Loucy (cell line): ENCODE measurements around the gene MAB21L3.

Source experiments
- CTCF ChIP-seq: fragments of 200-600 bp; sonication (generic); conservative IDR thresholded peaks from 2 replicates; pipeline ENCODE4 v1.5.1; 2014; ENCODE audit warnings: mild to moderate bottlenecking, antibody characterized with exemption, low read length
- EZH2phosphoT487 ChIP-seq: fragments of 200-600 bp; IDR thresholded peaks from 2 replicates; pipeline ENCODE4 v1.6.1; 2018; ENCODE audit warnings: antibody characterized with exemption, mild to moderate bottlenecking, moderate library complexity, borderline replicate concordance

GRCh38 chr1:116147972-116148371, 36.8 kb downstream of the MAB21L3 start:
- TF ChIP-seq EZH2phosphoT487 (no peak), CTCF (no peak)
